HEK293 (cell line): ENCODE measurements around the gene HSPA14.

ENCODE experiments used
- PATZ1 ChIP-seq: fragments of 450-650 bp; formaldehyde crosslinking; IDR thresholded peaks from 2 replicates; pipeline ENCODE4 v1.5.1; 2016; ENCODE audit warnings: missing biosample characterization, missing genetic modification characterization
- RBAK ChIP-seq: fragments of 450-650 bp; formaldehyde crosslinking; IDR thresholded peaks from 2 replicates; pipeline ENCODE4 v1.5.1; 2016; ENCODE audit warnings: missing biosample characterization, missing genetic modification characterization
- SP2 ChIP-seq: fragments of 450-650 bp; formaldehyde crosslinking; IDR thresholded peaks from 2 replicates; pipeline ENCODE4 v1.5.1; 2016; ENCODE audit warnings: missing biosample characterization, missing genetic modification characterization
- YY1 ChIP-seq: fragments of 450-650 bp; formaldehyde crosslinking; IDR thresholded peaks from 2 replicates; pipeline ENCODE4 v1.5.1; 2018; ENCODE audit warnings: missing biosample characterization, missing genetic modification characterization
- ZBTB7A ChIP-seq: fragments of 450-650 bp; formaldehyde crosslinking; IDR thresholded peaks from 2 replicates; pipeline ENCODE4 v1.5.1; 2016; ENCODE audit warnings: low read depth, missing biosample characterization, missing genetic modification characterization
- ZNF157 ChIP-seq: fragments of 450-650 bp; formaldehyde crosslinking; IDR thresholded peaks from 2 replicates; pipeline ENCODE4 v1.5.1; 2016; ENCODE audit warnings: missing biosample characterization, missing genetic modification characterization
- ZNF239 ChIP-seq: fragments of 450-650 bp; formaldehyde crosslinking; IDR thresholded peaks from 2 replicates; pipeline ENCODE4 v1.5.1; 2016; ENCODE audit warnings: missing biosample characterization, missing genetic modification characterization
- ZNF362 ChIP-seq: fragments of 450-650 bp; formaldehyde crosslinking; IDR thresholded peaks from 2 replicates; pipeline ENCODE4 v1.5.1; 2016; ENCODE audit warnings: missing biosample characterization, missing genetic modification characterization
- ZNF776 ChIP-seq: fragments of 450-650 bp; formaldehyde crosslinking; IDR thresholded peaks from 2 replicates; pipeline ENCODE4 v1.5.0; 2017; ENCODE audit warnings: missing biosample characterization, missing genetic modification characterization, borderline replicate concordance
- TF ChIP-seq, protein P1 (sequence below): fragments of 450-650 bp; formaldehyde crosslinking; IDR thresholded peaks from 2 replicates; pipeline ENCODE4 v1.5.1; 2016; ENCODE audit warnings: missing biosample characterization, missing genetic modification characterization

DNA sequence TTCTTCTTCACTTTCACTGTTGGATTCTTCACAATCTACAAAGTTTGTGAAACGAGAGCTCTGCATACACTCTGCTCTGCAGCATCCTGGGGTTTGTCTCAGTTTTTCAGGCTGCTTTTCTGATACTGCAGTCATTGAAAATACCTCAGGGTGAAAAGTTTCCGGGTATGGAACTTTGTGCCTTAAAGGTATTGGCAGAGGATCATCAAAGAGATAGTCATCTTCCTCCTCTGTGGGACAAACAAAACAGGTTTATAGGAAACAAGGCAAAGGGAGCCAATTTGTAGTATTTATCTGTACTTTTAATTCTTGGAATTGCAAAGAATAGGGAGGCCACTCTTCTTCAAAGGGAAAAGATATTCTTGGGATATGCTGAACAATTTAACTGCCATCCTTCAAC is 71.0 kb downstream of the HSPA14 start:
- no peak for TF ChIP-seq YY1 (tag by site-specific recombination)
- TF ChIP-seq PATZ1 (tag by site-specific recombination) = no peak
- TF ChIP-seq ZNF239 = no peak
- TF ChIP-seq, protein P1, sequence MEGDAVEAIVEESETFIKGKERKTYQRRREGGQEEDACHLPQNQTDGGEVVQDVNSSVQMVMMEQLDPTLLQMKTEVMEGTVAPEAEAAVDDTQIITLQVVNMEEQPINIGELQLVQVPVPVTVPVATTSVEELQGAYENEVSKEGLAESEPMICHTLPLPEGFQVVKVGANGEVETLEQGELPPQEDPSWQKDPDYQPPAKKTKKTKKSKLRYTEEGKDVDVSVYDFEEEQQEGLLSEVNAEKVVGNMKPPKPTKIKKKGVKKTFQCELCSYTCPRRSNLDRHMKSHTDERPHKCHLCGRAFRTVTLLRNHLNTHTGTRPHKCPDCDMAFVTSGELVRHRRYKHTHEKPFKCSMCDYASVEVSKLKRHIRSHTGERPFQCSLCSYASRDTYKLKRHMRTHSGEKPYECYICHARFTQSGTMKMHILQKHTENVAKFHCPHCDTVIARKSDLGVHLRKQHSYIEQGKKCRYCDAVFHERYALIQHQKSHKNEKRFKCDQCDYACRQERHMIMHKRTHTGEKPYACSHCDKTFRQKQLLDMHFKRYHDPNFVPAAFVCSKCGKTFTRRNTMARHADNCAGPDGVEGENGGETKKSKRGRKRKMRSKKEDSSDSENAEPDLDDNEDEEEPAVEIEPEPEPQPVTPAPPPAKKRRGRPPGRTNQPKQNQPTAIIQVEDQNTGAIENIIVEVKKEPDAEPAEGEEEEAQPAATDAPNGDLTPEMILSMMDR (tag by site-specific recombination) = no peak
- no peak for TF ChIP-seq ZNF157
- no peak for TF ChIP-seq RBAK (tag by site-specific recombination)
- no peak for TF ChIP-seq ZNF776
- TF ChIP-seq ZNF362 = no peak
- no peak for TF ChIP-seq SP2 (tag by site-specific recombination)
- TF ChIP-seq ZBTB7A = no peak
